HepG2 (cell line): ENCODE measurements around the gene AAMP. TPM values are rescaled to one million over a fixed set of nuclear protein-coding genes. Genes with fewer than 3 reads are reported as not detected.

Experiments used
- ATAC-seq: fragments of 200-7000 bp; cut with Tn5 transposase; 3 replicates; pipeline ENCODE4 v1.9.1; 2020; ENCODE audit warnings: mild to moderate bottlenecking, moderate library complexity
- BruUV-seq: library from RNA; stranded (reverse); fragments of 400-500 nt; replicated peaks from 2 replicates; lab custom pipeline; 2021; lab: Mats Ljungman, UMichigan
- CTCF ChIA-PET: fragments of 300-600 bp; formaldehyde crosslinking; extraction: SDS; loops from one replicate; lab custom pipeline; 2021; ENCODE audit warnings: low total read pairs, inconsistent platforms, low intra/inter-chr PET ratio; lab: Yijun Ruan, JAX
- POLR2A ChIA-PET: fragments of 350-600 bp; sonication (Branson Sonifier 250); formaldehyde crosslinking; loops from one replicate; lab custom pipeline; 2020; ENCODE audit warnings: antibody characterized with exemption, inconsistent platforms; lab: Yijun Ruan, JAX
- DNase-seq: peaks from one replicate; pipeline ENCODE4 v3.0.0-alpha.2; 2015; ENCODE audit warnings: low spot score
- FAIRE-seq: peaks from 3 replicates; lab custom pipeline; 2011; peaks lifted over from hg19 to GRCh38; lab: Jason Lieb, UNC
- H2AFZ ChIP-seq: one replicate; pipeline ENCODE4 v1.6.1; 2011; ENCODE audit warnings: low read length, inconsistent platforms
- H3K27ac ChIP-seq: fragments of 300-600 bp; 3 replicates; pipeline ENCODE4 v1.8.0; 2011; ENCODE audit warnings: mixed run types, mild to moderate bottlenecking, mixed read lengths, low read length, inconsistent platforms; ENCODE audit not compliant: insufficient read depth; ENCODE audit errors: extremely low read length
- H3K27me3 ChIP-seq, 2 experiments: fragments of 200-600 bp in 1 of 2; 2 replicates in 1 of 2; 3 replicates in 1 of 2; pipeline versions ENCODE4 v1.6.0 to v1.8.0; 2011; ENCODE audit warnings: low read length in 2 of 2, mild to moderate bottlenecking in 2 of 2, moderate library complexity in 2 of 2, inconsistent platforms in 1 of 2; ENCODE audit not compliant: insufficient read depth in 2 of 2, control insufficient read depth in 1 of 2
- H3K36me3 ChIP-seq, 2 experiments: fragments of 200-600 bp in 1 of 2; replicated peaks in 1 of 2; 2 replicates in 1 of 2; 3 replicates in 1 of 2; pipeline versions ENCODE4 v1.5.1 to v1.8.0; 2011; ENCODE audit warnings: low read length in 2 of 2, inconsistent platforms in 1 of 2; ENCODE audit not compliant: insufficient read depth in 2 of 2, control insufficient read depth in 1 of 2
- H3K4me1 ChIP-seq: 2 replicates; pipeline ENCODE4 v1.5.1; 2012; ENCODE audit warnings: low read length, inconsistent platforms; ENCODE audit not compliant: insufficient read depth
- H3K4me2 ChIP-seq: 2 replicates; pipeline ENCODE4 v1.6.0; 2011; ENCODE audit warnings: low read depth, low read length, inconsistent platforms
- H3K4me3 ChIP-seq, 3 experiments: fragments of 200-600 bp in 1 of 3; sonication (generic), shearing (Covaris generic) in 1 of 3; replicated peaks in 1 of 3; 2 replicates each; pipeline ENCODE4 v1.5.1; 2011 to 2016; ENCODE audit warnings: low read length in 3 of 3, inconsistent platforms in 2 of 3, low read depth in 2 of 3, mild to moderate bottlenecking in 2 of 3, control low read depth in 1 of 3, mixed read lengths in 1 of 3; ENCODE audit not compliant: insufficient read depth in 1 of 3
- H3K79me2 ChIP-seq: one replicate; pipeline ENCODE4 v1.6.1; 2011; ENCODE audit warnings: low read length, inconsistent platforms; ENCODE audit not compliant: insufficient read depth
- H3K9ac ChIP-seq: 2 replicates; pipeline ENCODE4 v1.6.0; 2011; ENCODE audit warnings: mild to moderate bottlenecking, low read depth, low read length, inconsistent platforms; ENCODE audit not compliant: insufficient read depth
- H3K9me3 ChIP-seq: 2 replicates; pipeline ENCODE4 v1.5.1; 2012; ENCODE audit warnings: mild to moderate bottlenecking, low read length
- H4K20me1 ChIP-seq: 2 replicates; pipeline ENCODE4 v1.6.0; 2011; ENCODE audit warnings: inconsistent platforms, mild to moderate bottlenecking, low read length, moderate library complexity; ENCODE audit not compliant: insufficient read depth
- KAT8 ChIP-seq: IDR thresholded peaks from 2 replicates; pipeline ENCODE4 v1.6.1; 2016; ENCODE audit warnings: missing genetic modification reagents, missing compliant biosample characterization
- ZNF121 ChIP-seq: sonication (generic); formaldehyde crosslinking; IDR thresholded peaks from 2 replicates; pipeline ENCODE4 v1.5.0; 2020; ENCODE audit warnings: mild to moderate bottlenecking, missing genetic modification reagents
- ZNF232 ChIP-seq: sonication (generic); formaldehyde crosslinking; IDR thresholded peaks from 2 replicates; pipeline ENCODE4 v1.4.0; 2020; ENCODE audit warnings: missing genetic modification reagents, borderline replicate concordance
- ZNF547 ChIP-seq: sonication (generic); formaldehyde crosslinking; IDR thresholded peaks from 2 replicates; pipeline ENCODE4 v1.5.1; 2020; ENCODE audit warnings: mild to moderate bottlenecking, missing genetic modification reagents
- ZNF598 ChIP-seq: sonication (generic); formaldehyde crosslinking; IDR thresholded peaks from 2 replicates; pipeline ENCODE4 v1.5.1; 2020; ENCODE audit warnings: mild to moderate bottlenecking, missing genetic modification reagents, borderline replicate concordance
- ZSCAN12 ChIP-seq: sonication (generic); formaldehyde crosslinking; IDR thresholded peaks from 2 replicates; pipeline ENCODE4 v1.9.0; 2021; ENCODE audit warnings: mild to moderate bottlenecking, missing genetic modification reagents
- WGBS: methylation state at CpG from one replicate; pipeline ENCODE4 v1.1.6; 2017; ENCODE audit warnings: low lambda C conversion rate; 5-methylcytosine and 5-hydroxymethylcytosine counted together
- in situ Hi-C: cut with HindIII; loops from 2 replicates; pipeline ENCODE4 v1.10.0; 2017; ENCODE audit warnings: low pct_unique_long_range_greater_than_20kb; ENCODE audit not compliant: extremely low pct_ligation_motif_present
- intact Hi-C: fragments of 100-400 bp; cut with micrococcal nuclease; formaldehyde crosslinking; loops from one replicate; pipeline ENCODE4 v1.10.0; 2022; ENCODE audit not compliant: unreplicated experiment
- polyA plus RNA-seq, 8 experiments: library from polyadenylated mRNA; depleted of rRNA in 3 of 8; stranded (reverse) in 7 of 8; unstranded in 1 of 8; fragments of >200 nt; fragmentation: Illumina TruSeq in 4 of 8; extraction: Trizol in 4 of 8; gene quantifications; 2 replicates each; pipeline versions ENCODE4 v1.2.1 to v1.2.3, GENCODE V29; 2011 to 2016; ENCODE audit warnings: low read depth in 4 of 8, missing spikeins in 1 of 8, mixed read lengths in 1 of 8; ENCODE audit not compliant: insufficient read depth in 1 of 8
- total RNA-seq, 5 experiments: library from RNA; depleted of rRNA; stranded (reverse); fragments of >200 nt; fragmentation: Illumina TruSeq; extraction: Trizol; gene quantifications; 2 replicates each; pipeline ENCODE4 v1.2.3, GENCODE V29; 2016; ENCODE audit warnings: low read depth in 1 of 5
- TF ChIP-seq, protein P1 (sequence below): sonication (generic); formaldehyde crosslinking; IDR thresholded peaks from 2 replicates; pipeline ENCODE4 v1.8.0; 2022; ENCODE audit warnings: mild to moderate bottlenecking, missing genetic modification reagents; ENCODE audit not compliant: insufficient replicate concordance

AAMP gene
- total and polyA plus RNA-seq, 2 of the 13 experiments (the other 11 are each of a cell fraction or from before 2014, with no cell fraction given) = 110 to 186 TPM

DNA sequence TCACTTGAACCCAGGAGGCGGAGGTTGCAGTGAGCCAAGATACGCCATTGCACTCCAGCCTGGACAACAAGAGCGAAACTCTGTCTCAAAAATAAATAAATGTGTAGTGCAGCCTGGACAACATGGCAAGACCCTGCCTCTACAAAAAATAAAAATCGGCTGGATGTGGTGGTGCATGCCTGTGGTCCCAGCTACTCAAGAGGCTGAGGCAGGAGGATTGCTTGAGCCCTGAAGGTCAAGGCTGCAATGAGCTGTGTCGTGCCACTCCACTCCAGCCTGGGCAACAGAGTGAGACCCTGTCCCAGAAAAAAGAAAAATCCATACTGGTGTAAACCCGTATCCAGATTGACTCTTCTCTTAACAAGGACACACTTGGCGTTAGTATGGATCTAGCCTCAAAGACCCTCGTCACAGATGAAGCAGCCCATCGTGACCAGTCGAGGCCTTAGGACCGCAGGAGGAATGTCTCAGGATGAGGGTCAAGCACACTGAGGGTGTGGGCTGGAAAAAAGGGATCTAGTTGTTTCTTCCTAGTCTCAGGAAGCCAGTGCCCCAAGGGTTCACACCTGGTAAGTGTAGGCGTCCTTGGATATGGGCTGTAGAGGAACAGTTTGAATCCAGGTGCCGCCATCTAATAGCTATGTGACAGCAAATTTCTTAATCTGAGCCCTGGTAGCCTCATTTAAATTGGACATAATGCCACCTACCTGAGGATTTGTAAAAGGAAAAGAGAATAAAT lies 13.2 kb downstream of the AAMP start:
- intact Hi-C loops (loop anchor here (5.0 kb wide), 1 partner anchor 69 kb away; no protein-coding TSS in a partner anchor), in situ Hi-C loops (no loop called here)
- Histone ChIP-seq H3K4me2 (no peak overlapping the region), H3K4me1 (peaks cover 26% of the 10 kb centered on the region), H3K9me3 (no peaks in the 10 kb centered on the region), H3K27ac (no peak overlapping the region), H3K27me3 (no peaks in the 10 kb centered on the region), H4K20me1 (no peaks in the 10 kb centered on the region), H2AFZ (no peak overlapping the region), H3K4me3 (no peak overlapping the region), H3K36me3 (peaks cover 16 to 42% of the 10 kb centered on the region in 2 experiments), H3K9ac (no peak overlapping the region)
- no peak for FAIRE-seq
- no peak for ATAC-seq
- DNase-seq = no peak
- 98% methylated on average over 13 of the region's 13 CpGs for WGBS
- BruUV-seq = no TSS peak
- TF ChIP-seq, protein P1, sequence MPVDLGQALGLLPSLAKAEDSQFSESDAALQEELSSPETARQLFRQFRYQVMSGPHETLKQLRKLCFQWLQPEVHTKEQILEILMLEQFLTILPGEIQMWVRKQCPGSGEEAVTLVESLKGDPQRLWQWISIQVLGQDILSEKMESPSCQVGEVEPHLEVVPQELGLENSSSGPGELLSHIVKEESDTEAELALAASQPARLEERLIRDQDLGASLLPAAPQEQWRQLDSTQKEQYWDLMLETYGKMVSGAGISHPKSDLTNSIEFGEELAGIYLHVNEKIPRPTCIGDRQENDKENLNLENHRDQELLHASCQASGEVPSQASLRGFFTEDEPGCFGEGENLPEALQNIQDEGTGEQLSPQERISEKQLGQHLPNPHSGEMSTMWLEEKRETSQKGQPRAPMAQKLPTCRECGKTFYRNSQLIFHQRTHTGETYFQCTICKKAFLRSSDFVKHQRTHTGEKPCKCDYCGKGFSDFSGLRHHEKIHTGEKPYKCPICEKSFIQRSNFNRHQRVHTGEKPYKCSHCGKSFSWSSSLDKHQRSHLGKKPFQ (CRISPR knock-in tag) = no peak
- TF ChIP-seq ZNF232 (no peak), ZNF547 (0 out of 2 replicates have a peak, but pooled peaks have one; percentile 30), ZNF121 (peak; percentile 71; the same call in 1 of the 2 replicates), ZNF598 (CRISPR knock-in tag) (0 out of 2 replicates have a peak, but pooled peaks have one; percentile 41), ZSCAN12 (CRISPR knock-in tag) (no peak), KAT8 (CRISPR knock-in tag) (no peak)
- TF ChIP-seq, all 625 proteins: peak for 3
- ChIA-PET POLR2A (interaction anchor here (6.6 kb wide), 1 partner anchor 14 kb away, joined by 27 read pairs; the partner anchor contains the start of genes AAMP and PNKD), CTCF (interaction anchor here (1.8 kb wide), 1 partner anchor 70 kb away, joined by 9 read pairs; no protein-coding TSS in a partner anchor)
- no peaks in the 10 kb centered on the region for H3K79me2 ChIP-seq
